Activated naive CD8-positive, alpha-beta T cell treated with anti-CD3 and anti-CD28 coated beads, Interleukin-2, amount 50 U/mL, for 24 hours (primary cell): ENCODE data around the gene EFCAB13.
A peak's percentile ranks its signal among the peaks of the same experiment; 100 is the strongest.
"Not testable (repeated sequence)": the region's sequence is repeated elsewhere in the genome, so short reads cannot be mapped to it uniquely, and the experiment has no call there.

Experiments
- ATAC-seq: fragments of 150-1000 bp; cut with Tn5 transposase; one replicate; pipeline ENCODE4 v1.10.0; 2021
- DNase-seq: peaks from one replicate; pipeline ENCODE4 v3.0.0; 2021
- H3K27ac Mint-ChIP-seq: one replicate; pipeline ENCODE4 v1.8.0; 2021; ENCODE audit warnings: mild to moderate bottlenecking, mixed read lengths
- H3K27me3 Mint-ChIP-seq: one replicate; pipeline ENCODE4 v1.8.0; 2021; ENCODE audit warnings: mixed read lengths
- H3K36me3 Mint-ChIP-seq: one replicate; pipeline ENCODE4 v1.8.0; 2021; ENCODE audit warnings: low read depth, mixed read lengths
- H3K4me1 Mint-ChIP-seq: one replicate; pipeline ENCODE4 v1.8.0; 2021; ENCODE audit warnings: mixed read lengths
- H3K4me3 Mint-ChIP-seq: one replicate; pipeline ENCODE4 v1.8.0; 2021; ENCODE audit warnings: mild to moderate bottlenecking, moderate library complexity, mixed read lengths
- H3K9me3 Mint-ChIP-seq: one replicate; pipeline ENCODE4 v1.8.0; 2021; ENCODE audit warnings: mixed read lengths

EFCAB13 gene

DNA sequence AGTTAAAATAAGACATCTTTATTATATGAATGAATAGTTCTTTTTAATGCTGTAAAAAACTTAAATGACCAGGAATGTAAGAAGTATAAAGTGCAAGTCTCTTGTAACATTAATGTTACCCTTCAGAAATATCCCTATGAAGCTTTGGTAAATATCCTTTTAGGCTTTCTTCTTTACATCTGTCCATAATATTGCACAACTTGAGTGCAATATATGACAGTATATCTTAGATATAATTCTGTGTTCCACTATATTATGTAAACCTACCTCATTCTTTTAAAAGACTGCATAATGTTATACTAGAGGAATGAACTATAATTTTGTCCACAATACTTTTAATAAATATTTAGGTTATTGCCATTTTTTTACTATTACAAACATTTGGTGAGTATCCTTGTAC, 81.1 kb downstream of the EFCAB13 start:
- no peak overlapping the region for H3K27ac Mint-ChIP-seq
- peaks cover 3% of the 10 kb centered on the region for H3K36me3 Mint-ChIP-seq
- H3K4me1 Mint-ChIP-seq: no peaks in the 10 kb centered on the region
- no peak overlapping the region for H3K4me3 Mint-ChIP-seq
- no peak for ATAC-seq
- no peak for DNase-seq
- H3K9me3 Mint-ChIP-seq: no peaks in the 10 kb centered on the region
- no peaks in the 10 kb centered on the region for H3K27me3 Mint-ChIP-seq

DNA sequence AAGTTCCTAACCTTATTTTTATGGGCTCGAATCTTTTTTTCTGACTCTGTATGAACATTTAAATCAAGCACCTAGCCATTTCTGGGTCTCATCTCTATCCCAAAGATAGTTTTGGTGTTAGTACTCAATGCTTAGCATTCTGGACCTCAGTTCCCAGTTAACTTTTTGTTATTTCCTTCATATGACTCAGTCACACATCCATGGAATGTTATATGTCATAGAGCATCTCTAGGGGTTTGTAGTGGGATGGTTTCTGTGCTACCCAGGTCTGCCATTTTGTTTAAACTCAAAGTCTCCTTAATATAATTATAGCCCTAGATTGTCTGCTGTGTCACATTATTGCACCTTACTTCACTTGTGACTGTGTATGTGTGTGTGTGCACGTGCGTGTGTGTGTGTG, 90.1 kb downstream of the EFCAB13 start:
- DNase-seq: no peak
- H3K27ac Mint-ChIP-seq: no peak overlapping the region
- no peaks in the 10 kb centered on the region for H3K4me1 Mint-ChIP-seq
- H3K36me3 Mint-ChIP-seq: peaks cover 2% of the 10 kb centered on the region
- ATAC-seq: no peak
- H3K27me3 Mint-ChIP-seq: no peaks in the 10 kb centered on the region
- no peak overlapping the region for H3K4me3 Mint-ChIP-seq
- no peaks in the 10 kb centered on the region for H3K9me3 Mint-ChIP-seq

- no peak overlapping the region for H3K4me3 Mint-ChIP-seq
- peaks cover 2% of the 10 kb centered on the region for H3K36me3 Mint-ChIP-seq
- no peaks in the 10 kb centered on the region for H3K4me1 Mint-ChIP-seq
- ATAC-seq (no peak), DNase-seq (no peak)
- no peak overlapping the region for H3K27ac Mint-ChIP-seq
- no peaks in the 10 kb centered on the region for H3K27me3 Mint-ChIP-seq
- no peaks in the 10 kb centered on the region for H3K9me3 Mint-ChIP-seq
Measured at GRCh38 chr17:47414612-47415011, 90.9 kb downstream of the EFCAB13 start.

DNA sequence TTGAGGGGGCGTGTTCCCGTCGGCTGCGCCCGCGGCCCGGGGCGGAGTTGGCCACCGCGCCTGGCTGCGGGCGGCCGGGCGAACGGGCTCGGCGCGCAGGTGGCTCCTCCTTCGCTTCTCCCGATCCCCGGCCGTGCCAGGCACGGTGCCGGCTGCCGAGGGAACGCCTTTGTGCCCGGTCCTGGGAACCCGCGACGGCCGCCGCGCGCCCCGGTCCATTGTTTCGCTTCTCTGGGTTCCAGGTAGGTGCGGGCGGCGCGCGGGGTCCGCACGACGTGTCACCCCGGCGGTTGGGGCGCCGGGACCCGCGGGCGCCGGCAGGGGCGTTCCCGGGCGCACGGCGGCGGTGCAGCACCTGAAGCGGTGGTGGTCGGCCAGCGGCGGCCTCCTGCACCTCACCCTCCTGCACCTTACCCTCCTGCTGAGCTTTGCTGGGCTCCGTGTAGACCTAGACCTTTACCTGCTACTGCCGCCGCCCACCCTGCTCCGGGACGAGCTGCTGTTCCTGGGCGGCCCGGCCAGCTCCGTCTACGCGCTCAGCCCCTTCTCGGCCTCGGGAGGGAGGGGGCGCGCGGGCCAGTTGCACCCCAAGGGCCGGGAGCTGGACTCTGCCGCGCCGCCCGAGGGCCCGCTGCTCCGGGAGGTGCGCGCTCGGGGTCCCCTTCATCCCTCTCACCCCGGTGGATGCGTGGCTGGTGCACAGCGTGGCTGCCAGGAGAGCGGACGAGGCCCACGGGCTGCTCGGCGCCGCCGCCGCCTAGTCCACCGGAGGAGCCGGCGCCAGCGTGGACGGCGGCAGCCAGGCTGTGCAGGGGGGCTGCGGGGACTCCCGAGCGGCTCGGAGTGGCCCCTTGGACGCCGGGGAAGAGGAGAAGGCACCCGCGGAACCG, 99.9 kb downstream of the EFCAB13 start:
- peaks cover 12% of the 10 kb centered on the region for H3K27me3 Mint-ChIP-seq
- H3K9me3 Mint-ChIP-seq: peaks cover 5% of the 10 kb centered on the region
- H3K4me3 Mint-ChIP-seq: peak overlapping the region; percentile 60
- DNase-seq (peak; percentile 12), ATAC-seq (peak; percentile 36)
- peaks cover 4% of the 10 kb centered on the region for H3K4me1 Mint-ChIP-seq
- peaks cover 28% of the 10 kb centered on the region for H3K36me3 Mint-ChIP-seq
- H3K27ac Mint-ChIP-seq: no peak overlapping the region

DNA sequence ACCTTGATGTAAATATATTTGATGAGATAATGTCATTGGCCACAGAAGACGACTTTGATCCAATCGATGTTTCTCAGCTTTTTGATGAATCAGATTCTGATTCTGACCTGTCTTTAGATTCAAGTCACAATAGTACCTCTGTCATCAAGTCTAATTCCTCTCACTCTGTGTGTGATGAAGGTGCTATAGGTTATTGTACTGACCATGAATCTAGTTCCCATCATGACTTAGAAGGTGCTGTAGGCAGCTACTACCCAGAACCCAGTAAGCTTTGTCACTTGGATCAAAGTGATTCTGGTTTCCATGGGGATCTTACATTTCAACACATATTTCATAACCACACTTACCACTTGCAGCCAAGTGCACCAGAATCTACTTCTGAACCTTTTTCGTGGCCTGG, 101.5 kb downstream of the EFCAB13 start:
- not testable (repeated sequence) for DNase-seq, ATAC-seq, H3K4me1 Mint-ChIP-seq, H3K9me3 Mint-ChIP-seq, H3K27ac Mint-ChIP-seq, H3K4me3 Mint-ChIP-seq
- Mint-ChIP-seq H3K36me3 (peaks cover 30% of the 10 kb centered on the region), H3K27me3 (peaks cover 12% of the 10 kb centered on the region)

DNA sequence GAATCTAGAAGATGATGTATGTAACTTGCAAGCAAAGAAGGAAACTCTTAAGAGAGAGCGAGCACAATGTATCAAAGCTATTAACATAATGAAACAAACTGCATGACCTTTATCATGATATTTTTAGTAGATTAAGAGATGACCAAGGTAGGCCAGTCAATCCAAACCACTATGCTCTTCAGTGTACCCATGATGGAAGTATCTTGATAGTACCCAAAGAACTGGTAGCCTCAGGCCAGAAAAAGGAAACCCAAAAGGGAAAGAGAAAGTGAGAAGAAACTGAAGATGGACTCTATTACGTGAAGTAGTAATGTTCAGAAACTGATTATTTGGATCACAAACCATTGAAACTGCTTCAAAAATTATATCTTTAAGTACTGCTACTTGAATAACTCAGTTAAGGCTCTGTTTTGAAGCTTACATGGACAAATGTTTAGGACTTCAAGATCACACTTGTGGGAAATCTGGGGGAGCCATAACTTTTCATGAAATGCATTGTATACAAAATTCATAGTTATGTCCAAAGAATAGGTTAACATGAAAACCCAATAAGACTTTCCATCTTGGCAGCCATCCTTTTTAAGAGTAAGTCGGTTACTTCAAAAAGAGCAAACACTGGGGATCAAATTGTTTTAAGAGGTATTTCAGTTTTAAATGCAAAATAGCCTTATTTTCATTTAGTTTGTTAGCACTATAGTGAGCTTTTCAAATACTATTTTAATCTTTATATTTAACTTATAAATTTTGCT, 102.3 kb downstream of the EFCAB13 start:
- Mint-ChIP-seq H3K27me3 (peaks cover 12% of the 10 kb centered on the region), H3K36me3 (peaks cover 30% of the 10 kb centered on the region)
- H3K27ac Mint-ChIP-seq, H3K9me3 Mint-ChIP-seq, H3K4me3 Mint-ChIP-seq, DNase-seq, ATAC-seq, H3K4me1 Mint-ChIP-seq: not testable (repeated sequence)

GRCh38 chr17:47427985-47428384, 104.2 kb downstream of the EFCAB13 start:
- no peak overlapping the region for H3K4me3 Mint-ChIP-seq
- H3K9me3 Mint-ChIP-seq: peaks cover 5% of the 10 kb centered on the region
- no peak for ATAC-seq
- peaks cover 4% of the 10 kb centered on the region for H3K4me1 Mint-ChIP-seq
- H3K27me3 Mint-ChIP-seq: peaks cover 7% of the 10 kb centered on the region
- DNase-seq: no peak
- peaks cover 26% of the 10 kb centered on the region for H3K36me3 Mint-ChIP-seq
- no peak overlapping the region for H3K27ac Mint-ChIP-seq

DNA sequence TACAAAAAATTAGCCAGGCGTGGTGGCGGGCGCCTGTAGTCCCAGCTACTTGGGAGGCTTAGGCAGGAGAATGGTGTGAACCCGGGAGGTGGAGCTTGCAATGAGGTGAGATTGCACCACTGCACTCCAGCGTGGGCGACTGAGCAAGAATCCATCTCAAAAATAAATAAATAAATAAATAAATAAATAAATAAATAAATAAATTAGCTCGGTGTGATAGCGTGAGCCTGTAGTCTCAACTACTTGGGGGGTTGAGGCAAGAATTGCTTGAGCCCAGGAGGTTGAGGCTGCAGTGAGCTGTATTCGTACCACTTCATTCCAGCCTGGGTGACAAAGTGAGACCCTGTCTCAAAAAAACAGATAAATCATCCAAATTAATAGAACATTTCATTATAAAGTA, 108.5 kb downstream of the EFCAB13 start:
- not testable (repeated sequence) for DNase-seq, H3K4me1 Mint-ChIP-seq, H3K27me3 Mint-ChIP-seq, H3K4me3 Mint-ChIP-seq, ATAC-seq, H3K27ac Mint-ChIP-seq, H3K36me3 Mint-ChIP-seq
- H3K9me3 Mint-ChIP-seq: peaks cover 13% of the 10 kb centered on the region

- peak overlapping the region; percentile 3 for H3K27ac Mint-ChIP-seq
- H3K36me3 Mint-ChIP-seq: peaks cover 21% of the 10 kb centered on the region
Measured at GRCh38 chr17:47465165-47465564, 141.4 kb downstream of the EFCAB13 start.

GRCh38 chr17:47466976-47467375, 143.2 kb downstream of the EFCAB13 start:
- H3K4me1 Mint-ChIP-seq: peaks cover 16% of the 10 kb centered on the region
- H3K27ac Mint-ChIP-seq, H3K27me3 Mint-ChIP-seq, DNase-seq, H3K9me3 Mint-ChIP-seq, ATAC-seq, H3K4me3 Mint-ChIP-seq: not testable (repeated sequence)
- peaks cover 19% of the 10 kb centered on the region for H3K36me3 Mint-ChIP-seq

More at GRCh38 chr17:47465165-47465564, 141.4 kb downstream of the EFCAB13 start:
- ATAC-seq (peak; percentile 76), DNase-seq (no peak)
- Mint-ChIP-seq H3K27me3 (no peaks in the 10 kb centered on the region), H3K4me3 (no peak overlapping the region), H3K9me3 (no peaks in the 10 kb centered on the region), H3K4me1 (peaks cover 16% of the 10 kb centered on the region)

- ATAC-seq: no peak
- Mint-ChIP-seq H3K4me3 (no peak overlapping the region), H3K27ac (no peak overlapping the region), H3K4me1 (peaks cover 2% of the 10 kb centered on the region), H3K9me3 (no peaks in the 10 kb centered on the region), H3K27me3 (no peaks in the 10 kb centered on the region), H3K36me3 (peaks cover 22% of the 10 kb centered on the region)
- no peak for DNase-seq
Measured at GRCh38 chr17:47470836-47471235, 147.1 kb downstream of the EFCAB13 start.

DNA sequence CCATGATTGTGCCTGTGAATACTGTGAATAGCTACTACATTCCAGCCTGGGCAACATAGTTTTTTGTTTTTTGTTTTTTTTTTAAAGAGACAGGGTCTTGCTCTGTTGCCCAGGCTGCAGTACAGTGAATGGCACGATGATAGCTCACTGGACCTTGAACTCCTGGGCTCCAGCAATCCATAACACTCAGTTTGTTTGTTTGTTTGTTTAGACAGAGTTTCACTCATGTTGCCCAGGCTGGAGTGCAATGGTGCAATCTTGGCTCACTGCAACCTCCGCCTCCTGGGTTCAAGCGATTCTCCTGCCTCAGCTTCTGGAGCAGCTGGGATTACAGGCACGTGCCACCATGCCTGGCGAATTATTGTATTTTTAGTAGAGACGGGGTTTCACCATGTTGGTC, 148.3 kb downstream of the EFCAB13 start:
- not testable (repeated sequence) for H3K4me1 Mint-ChIP-seq, H3K27ac Mint-ChIP-seq, ATAC-seq, H3K27me3 Mint-ChIP-seq, DNase-seq, H3K9me3 Mint-ChIP-seq, H3K4me3 Mint-ChIP-seq
- H3K36me3 Mint-ChIP-seq: peaks cover 22% of the 10 kb centered on the region
